HG02798 (cell line): Measurements from ENCODE around the gene SCRG1.

ENCODE experiments used
- ATAC-seq: cut with Tn5 transposase; IDR thresholded peaks from one replicate; pipeline ENCODE4 v1.9.1; 2021; ENCODE audit warnings: mild to moderate bottlenecking; ENCODE audit not compliant: unreplicated experiment, poor library complexity

The SCRG1 gene

GRCh38 chr4:173413036-173413435, 14.1 kb upstream of the SCRG1 start:
- ATAC-seq, result no peak

DNA sequence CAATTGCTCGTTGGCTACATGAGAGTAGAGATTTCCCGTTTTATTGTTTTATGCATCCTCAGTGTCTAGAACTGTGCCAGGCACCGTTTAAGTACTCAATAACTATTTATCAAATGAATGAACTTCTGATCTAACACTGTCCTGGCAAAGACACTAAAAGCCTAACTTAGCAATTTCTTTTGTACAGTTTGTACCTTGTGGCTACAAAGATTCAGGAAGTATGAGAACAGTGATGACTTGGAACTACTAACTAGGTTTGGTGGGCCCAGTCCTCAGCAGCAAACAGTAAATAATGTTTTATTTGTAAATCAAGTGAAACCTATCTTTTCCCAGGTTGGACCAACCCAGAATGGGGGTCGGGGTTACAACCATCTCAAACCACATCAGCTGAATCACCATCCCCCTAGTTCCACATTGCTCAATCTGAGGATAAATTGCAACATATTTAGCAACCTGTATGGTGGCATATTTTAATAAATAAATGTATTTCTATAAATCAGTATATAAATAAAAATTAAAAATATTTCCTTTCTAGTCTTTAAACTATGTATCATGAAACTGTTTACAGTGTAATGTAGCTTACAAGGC, 12.3 kb upstream of the SCRG1 start:
- no peak for ATAC-seq

DNA sequence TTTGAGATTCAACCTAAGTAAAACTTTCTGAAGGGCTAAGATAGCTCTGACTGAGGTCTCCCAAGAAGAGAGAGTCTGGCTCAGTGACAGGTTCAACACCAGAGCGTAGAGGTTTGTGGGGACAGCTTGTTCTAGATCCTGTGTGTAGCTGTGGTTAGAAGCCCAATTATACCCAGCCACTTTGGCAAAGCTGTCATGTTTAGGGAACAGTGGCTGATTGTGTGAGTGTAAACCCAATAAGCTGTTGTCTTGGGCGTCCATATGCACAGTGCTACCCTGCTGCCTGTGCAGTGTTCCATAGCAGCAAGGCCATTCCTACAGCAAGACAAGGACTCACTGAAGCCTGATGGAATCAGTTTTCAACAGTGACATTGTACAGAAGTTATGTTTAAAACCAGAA, 11.2 kb upstream of the SCRG1 start:
- no peak for ATAC-seq

DNA sequence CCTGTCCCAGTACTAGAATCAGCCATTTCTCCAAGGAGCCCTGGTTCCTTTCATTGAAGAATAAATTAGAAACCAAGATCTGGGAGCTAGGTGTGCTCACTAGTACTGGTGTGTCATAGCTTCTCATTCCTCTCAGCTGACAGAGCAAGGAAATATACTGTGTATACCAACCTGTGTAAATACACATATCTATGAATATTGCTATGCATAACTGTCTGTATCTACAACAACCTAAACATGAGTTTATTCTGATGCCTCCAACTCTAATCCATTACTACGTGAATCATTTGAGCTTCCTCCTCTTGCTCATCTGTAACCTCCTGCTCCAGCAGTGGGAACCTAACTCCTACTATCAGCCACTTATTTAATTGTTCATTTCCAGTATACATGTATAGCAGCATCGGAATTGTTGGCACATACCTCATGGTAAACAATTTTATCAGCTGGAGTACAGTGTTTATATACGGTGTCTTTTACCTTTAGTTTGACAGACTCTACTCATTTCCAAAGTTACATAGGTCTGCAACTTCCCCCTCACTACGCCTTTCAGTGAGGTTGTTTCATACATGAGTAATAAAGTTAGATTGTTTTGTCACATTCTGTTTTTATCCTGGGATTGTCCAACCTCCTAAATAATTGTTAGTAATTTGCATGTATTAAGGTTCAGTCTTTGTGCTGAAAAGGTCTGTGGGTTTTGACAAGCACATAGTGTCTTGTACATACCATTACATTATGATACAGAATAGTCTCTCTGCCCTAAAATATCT, 7.1 kb upstream of the SCRG1 start:
- ATAC-seq, result peak; percentile 71

DNA sequence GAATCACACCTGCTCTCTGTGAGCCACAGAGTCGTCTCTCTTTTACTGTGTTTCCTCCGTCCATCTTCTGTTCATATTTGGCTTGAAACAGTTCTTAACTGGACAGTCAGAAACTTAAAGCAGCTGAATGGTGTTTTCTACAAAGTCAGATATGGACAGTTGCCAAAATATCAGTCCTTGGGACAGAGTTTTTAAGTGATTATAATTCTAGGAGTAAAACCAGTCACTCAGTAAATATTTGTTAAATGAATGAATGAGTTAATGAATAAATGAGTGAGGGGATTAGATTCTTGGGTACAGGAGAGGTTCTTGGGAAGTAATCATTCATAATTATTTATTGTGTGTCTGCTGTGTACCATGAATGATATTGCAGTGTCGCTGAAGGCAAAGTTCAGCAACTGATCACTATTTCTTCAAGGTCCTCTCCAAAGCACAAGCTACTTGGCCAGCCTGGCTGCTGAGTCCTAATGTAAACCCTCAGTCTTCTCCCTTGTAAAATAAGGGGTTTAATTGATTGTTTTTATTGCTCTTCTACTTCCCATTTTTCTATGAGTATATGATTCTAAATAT, 5.5 kb upstream of the SCRG1 start:
- ATAC-seq, result no peak

GRCh38 chr4:173403051-173403450, 4.1 kb upstream of the SCRG1 start:
- ATAC-seq, result no peak

DNA sequence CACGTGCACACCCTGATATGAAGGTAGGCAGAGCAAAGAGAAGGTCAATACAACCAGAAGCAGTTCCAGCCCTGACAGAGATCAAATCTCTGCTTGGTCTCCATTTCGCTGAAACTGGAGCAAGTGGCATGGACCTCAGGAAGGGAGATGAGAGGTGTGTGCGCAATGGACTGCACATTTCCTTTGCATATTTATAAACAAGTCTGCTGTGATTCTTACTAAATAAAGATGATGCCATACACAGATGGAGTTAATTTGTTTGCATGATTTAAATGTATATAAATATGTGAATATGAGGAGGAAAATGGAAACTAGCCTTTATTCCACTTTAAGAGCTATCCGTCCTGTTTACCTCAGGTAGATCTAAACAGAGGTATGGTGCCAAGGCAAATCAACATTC, 2.1 kb upstream of the SCRG1 start:
- ATAC-seq, result no peak

- ATAC-seq, result no peak
These were observed 696 bp downstream of the SCRG1 start for GRCh38 chr4:173398220-173398619.

DNA sequence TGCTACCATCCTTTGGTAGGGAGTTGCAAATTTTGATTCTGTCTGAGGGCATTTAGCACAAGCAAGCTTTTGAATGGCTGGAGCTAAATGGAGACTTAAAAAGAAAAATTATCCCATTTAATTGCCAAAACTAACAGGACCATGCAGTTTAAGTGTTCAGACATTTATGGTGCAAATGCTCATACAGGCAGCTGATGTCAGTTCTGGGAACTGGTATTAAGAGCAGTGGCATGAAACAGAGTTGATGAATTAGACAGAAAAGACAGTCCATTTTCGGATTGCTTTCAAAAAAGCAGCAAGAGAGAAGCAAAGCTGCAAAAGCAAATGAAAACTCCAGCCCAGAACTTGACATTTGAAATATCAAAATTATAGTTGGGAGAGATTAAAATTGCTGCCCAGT, 1.3 kb downstream of the SCRG1 start:
- ATAC-seq, result no peak

GRCh38 chr4:173391701-173392100, 7.2 kb downstream of the SCRG1 start:
- no peak for ATAC-seq

- no peak for ATAC-seq
These were observed 12.2 kb downstream of the SCRG1 start for GRCh38 chr4:173386751-173387150.

DNA sequence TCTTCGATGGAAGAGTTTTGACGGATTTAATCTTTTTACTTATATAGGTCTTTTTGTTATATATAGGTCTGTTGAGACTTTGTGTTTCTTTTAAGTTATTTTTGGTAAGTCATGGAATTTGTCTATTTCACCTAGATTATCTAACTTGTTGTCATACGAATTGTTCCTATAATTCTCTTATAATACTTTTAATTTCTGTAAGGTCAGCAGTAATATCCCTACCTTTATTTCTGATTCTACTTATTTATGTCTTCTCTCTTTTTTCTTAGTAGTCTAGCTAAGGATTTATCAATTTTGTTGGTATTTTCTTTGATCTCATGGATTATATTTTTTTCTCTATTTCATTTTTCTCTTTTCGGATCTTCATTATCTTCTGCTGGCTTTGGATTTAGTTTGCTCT, 16.6 kb downstream of the SCRG1 start:
- ATAC-seq, result no peak

DNA sequence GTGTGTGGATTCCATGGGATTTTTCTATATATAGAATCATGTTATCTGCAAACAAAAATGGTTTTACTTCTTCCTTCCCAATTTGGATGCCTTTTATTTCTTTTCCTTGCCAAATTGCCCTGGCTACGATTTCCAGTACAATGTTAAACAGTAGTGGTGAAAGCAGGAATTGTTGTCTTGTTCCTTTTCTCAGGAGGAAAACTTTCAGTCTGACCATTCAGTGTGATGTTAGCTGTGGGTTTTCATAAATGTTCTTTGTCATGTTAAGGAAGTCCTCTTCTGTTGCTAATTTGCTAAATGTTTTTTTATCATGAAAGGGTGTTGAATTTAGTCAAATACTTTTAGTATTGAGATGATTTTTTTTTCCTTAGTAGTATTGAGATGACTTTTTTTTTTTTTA, 17.3 kb downstream of the SCRG1 start:
- no peak for ATAC-seq

DNA sequence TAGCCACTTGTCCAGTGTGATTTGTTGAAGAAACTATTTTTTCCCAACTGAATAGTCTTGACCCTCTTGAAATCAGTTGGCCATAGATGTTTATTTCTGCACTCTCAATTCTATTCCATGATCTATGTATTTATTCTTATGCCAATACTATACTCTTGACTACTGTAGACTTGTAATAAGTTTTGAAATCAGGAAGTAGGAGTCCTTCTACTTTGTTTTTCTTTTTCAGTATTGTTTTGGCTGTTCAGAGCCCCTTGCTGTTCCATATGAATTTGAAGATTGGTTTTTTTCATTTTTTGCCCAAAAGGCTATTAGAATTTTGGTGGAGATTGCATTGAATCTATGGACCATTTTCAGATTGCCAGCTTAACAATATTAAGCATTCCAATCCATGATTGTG, 17.9 kb downstream of the SCRG1 start:
- no peak for ATAC-seq

DNA sequence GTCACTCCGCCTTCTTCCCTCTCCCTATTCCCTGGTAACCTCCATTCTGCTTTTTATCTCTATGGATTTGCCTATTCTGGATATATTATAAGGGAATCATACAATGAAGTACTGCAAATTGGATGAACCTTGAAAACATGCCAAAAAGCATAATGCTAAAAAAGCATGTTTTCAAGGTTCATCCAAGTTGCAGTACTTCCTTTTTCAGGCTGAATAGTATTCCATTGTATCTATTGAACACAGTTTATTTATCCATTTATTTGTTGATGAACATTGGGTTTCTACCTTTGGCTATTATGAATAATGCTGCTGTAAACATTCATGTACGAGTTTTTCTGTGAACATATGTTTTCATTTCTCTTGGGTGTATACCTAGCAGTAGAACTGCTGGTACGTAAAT, 19.0 kb downstream of the SCRG1 start:
- no peak for ATAC-seq

DNA sequence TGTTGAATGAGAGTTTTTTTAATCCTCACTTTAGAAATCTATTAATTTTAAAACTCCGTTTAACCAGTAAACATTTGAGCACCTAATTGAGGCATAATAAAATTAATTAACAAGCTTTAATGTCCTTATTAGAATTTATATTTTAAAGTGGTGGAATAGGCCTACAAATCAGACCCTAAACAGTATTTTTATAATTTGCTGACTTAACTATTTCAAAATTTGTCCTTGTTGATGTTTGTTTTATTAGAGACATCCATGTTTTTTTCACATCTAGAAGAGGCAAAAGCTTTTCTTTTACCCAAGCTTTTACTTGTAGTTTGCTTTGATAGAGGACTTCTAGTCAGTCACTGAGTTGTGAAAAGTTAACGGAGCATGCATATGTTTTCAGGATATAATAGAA, 24.3 kb downstream of the SCRG1 start:
- ATAC-seq, result no peak

DNA sequence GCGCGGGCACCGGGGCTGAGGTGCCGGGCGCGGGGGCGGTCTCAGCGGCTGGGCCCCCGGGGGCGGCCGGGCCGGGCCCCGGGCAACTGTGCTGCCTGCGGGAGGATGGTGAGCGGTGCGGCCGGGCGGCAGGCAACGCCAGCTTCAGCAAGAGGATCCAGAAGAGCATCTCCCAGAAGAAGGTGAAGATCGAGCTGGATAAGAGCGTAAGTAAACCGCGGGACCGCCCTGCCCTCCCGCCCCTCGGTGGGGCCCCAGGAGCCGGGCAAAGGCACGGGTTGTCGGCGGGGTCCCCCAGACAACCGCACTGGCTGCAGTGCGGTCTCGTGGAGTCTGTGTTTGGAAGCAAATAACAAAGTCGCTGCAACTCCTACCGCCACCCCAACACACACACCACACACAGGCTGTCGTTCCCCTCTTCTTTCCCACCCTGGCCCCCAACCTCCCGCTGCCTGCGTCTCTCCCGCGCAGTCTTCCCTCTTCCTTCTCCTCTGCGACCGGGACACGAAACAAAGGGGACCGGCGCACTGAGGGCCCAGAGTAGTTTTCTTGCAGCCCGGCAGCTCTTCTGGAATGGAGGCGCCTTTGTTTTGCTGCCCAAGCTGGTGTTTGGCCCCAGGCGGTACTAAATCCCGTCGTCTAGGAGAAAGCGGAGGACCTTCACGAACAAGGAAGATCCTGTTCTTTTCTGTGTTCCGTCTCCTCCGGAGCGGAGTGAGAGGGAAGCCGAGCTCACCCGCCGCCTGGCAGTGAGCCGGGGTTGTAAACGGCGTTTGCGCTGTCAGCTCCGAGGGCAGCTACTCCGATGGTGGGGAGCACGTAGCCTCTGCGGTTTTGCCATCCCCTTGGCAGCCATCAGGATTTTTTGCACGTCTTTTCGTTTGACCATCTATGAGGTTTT, 27.4 kb downstream of the SCRG1 start:
- ATAC-seq, result peak; percentile 21

- peak; percentile 75 for ATAC-seq
These were observed 28.2 kb downstream of the SCRG1 start, which contains the start of gene SAP30 for GRCh38 chr4:173370477-173371291. Gene SAP30 (plus strand): TSS chr4:173370954. CDS start chr4:173371183, 229 bp downstream.

DNA sequence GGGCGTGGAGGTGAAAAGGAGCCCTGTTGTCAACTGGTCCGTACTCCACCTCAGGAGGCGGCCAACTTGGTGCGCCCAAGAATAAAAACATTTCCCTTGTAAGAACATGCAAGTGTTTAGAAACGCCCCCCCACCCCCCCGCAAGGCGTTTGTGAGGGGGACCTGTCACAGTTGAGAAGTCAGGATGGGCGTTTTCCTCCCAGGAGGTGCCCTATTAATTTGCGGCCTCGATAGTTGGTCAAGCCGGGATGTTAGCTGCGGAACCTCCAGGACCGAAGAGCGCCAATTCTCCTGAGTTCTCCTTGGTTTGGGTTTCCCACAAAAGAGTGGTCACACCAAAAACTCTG, 28.8 kb downstream of the SCRG1 start:
- peak; percentile 2 for ATAC-seq

- no peak for ATAC-seq
These were observed 31.0 kb downstream of the SCRG1 start for GRCh38 chr4:173367946-173368345.
